HTR-8/SVneo (cell line): ENCODE results near the gene JMJD1C.

ENCODE experiments used
- DNase-seq: peaks from one replicate; pipeline ENCODE4 v3.0.0; 2011; ENCODE audit warnings: low spot score, mixed read lengths; ENCODE audit not compliant: insufficient read length
- FAIRE-seq: peaks from 2 replicates; lab custom pipeline; 2011; peaks lifted over from hg19 to GRCh38; lab: Jason Lieb, UNC

Gene JMJD1C

DNA sequence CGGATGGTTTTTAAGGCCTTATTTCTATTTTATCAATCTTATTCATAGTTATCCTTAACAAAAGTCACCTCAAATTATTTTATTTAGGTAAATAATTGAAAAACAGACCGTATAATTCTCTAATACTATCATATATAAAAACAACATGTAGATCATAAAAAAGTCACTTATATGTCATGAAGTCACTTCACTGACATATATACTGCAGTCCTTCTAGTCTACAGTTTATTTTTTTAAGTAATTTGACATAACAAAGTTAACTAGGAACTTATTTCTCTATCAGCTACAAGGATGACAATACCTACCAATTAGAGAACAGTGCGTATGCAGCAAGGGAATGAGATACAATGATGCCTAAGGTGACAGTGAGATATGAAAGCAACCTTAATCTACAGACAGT, 26.2 kb downstream of the JMJD1C start:
- DNase-seq = no peak
- FAIRE-seq = no peak

DNA sequence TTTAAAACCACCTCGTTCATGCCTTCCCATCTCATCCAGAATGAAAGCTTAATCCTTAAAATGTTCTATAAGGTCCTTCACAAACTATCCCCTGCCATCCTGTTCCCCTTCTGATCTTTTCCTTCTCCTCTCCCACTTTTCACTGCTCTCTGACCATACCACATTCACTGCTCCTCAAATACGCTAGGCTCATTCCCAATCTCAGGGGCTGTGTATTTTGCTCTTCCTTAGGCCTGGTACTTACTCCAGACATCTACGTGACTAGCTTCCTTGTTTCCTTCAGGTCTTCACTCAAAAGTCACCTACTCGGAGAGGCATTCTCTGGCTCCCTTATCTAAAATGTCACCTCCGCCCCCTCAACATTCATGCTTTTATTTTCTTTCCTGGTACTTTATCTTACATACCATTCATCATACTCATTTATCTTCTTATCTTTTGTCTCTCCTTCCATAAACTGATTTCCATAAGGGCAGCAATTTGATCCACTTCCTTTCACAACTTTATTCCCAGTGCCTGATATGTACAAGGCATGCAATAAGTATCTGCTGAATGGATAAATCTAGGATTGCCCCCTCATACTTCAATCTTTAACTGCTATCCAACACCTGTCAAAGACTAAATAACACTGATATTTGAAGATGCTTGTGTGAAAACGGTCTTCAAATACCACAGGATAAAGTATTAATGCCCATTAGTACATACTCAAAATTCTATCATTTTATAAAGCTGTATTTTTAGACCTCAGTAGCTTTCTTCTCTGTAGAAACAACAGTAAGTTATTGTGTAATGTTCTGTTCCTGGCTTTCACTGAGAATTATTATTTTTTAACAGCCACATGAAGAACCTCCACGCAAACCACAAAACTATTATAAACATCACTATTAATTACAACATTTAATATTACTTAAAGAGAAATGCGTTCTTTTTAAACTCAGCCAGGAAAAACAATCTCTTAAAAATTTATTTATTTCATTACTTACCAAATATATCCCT, 27.0 kb downstream of the JMJD1C start:
- DNase-seq = no peak

DNA sequence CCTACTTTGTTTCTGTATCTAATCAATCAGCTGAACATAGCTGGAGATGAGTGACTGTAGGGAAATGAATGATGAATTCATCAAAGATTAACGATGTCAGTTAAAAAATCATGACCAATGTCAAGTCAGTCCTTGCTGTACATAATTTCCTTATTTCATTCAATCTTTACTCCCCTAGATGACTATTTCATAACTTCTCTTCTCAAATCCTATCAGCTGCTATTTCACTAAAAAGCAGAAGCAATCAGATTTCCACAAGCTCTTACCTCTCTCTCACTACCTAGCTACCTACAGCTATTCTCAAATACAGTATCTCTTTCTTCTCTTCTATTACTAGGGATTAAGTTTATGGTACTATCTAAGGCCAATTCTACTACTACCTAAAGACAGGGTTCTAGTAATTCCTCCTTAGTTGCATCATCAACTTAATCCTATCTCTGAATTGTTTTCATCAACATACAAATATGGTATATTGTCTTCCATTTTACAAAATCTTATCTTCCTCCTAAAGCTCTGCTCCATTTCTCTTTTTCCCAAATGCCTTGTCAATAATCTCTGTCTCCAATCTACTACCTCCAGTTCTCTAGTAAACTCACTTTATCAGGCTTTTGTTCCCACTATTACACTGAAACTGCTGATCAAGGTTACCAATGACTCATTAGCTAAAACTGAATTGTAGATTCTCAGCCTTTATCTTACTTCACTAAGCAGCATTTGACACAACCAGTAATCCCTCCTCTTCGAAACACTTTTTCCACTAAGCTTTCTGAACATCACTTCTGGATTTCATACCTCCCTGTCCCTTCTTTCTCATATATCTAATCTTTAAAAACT, 28.4 kb downstream of the JMJD1C start:
- no peak for FAIRE-seq
- no peak for DNase-seq

More for the DNA sequence above, 27.0 kb downstream of the JMJD1C start:
- FAIRE-seq = peak; percentile 69

DNA sequence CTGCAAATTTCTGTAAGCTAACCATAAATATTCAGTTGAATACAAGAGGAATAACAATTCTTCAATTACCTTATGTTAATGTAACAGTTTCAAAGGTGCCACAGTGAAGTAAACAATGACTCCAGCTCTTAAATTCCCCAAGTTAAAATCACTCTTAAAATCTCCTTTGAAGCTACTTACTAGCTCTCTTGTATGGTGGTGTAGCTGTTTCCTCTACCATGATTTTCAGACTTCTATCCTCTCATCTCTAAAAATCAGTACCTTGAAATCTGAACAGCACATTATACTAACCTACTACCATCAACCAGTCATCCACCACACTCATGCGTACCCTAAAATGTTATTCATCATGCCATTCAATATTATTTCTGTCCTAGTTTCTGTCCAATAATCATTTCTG, 29.6 kb downstream of the JMJD1C start:
- no peak for FAIRE-seq
- no peak for DNase-seq

DNA sequence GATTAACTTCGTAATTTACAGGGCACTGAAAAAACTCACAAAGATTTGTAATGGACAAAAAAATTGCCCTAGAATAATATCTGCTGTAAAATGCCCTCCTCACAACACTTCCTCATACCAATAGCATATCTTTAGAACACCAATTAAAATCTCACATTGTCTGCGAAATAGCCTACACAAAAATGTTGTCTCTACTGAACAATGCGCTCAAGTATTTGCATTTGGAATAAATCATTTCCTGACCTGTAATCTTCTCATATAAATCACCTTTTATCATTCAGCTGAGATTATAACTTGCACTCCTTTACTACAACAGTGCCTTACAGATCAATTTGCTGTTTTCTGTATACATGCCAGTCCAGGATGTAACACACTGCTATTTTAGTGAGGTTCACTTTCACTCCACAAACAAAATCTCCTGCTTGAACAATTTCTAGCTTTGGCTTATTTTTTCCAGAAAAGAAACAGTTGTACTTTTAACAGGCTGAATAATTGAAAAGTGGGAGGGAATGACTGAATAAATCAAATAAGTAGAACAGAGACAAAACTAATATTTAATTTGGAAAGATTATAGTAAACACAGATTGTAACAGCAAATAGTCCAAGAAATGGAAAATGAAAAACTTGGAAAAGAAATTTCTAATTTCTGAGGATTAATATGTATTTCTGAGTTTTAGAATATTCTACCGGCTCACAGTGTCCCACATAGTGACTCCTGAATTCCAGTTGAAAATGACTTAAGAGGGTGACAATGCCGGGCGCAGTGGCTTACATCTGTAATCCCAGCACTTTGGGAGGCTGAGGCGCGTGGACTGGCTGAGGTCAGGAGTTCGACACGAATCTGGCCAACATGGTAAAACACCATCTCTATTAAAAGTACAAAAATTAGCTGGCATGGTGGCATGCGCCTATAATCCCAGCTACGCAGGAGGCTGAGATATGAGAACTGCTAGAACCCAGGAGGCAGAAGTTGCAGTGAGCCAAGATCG, 30.6 kb downstream of the JMJD1C start:
- FAIRE-seq = no peak
- DNase-seq = no peak

DNA sequence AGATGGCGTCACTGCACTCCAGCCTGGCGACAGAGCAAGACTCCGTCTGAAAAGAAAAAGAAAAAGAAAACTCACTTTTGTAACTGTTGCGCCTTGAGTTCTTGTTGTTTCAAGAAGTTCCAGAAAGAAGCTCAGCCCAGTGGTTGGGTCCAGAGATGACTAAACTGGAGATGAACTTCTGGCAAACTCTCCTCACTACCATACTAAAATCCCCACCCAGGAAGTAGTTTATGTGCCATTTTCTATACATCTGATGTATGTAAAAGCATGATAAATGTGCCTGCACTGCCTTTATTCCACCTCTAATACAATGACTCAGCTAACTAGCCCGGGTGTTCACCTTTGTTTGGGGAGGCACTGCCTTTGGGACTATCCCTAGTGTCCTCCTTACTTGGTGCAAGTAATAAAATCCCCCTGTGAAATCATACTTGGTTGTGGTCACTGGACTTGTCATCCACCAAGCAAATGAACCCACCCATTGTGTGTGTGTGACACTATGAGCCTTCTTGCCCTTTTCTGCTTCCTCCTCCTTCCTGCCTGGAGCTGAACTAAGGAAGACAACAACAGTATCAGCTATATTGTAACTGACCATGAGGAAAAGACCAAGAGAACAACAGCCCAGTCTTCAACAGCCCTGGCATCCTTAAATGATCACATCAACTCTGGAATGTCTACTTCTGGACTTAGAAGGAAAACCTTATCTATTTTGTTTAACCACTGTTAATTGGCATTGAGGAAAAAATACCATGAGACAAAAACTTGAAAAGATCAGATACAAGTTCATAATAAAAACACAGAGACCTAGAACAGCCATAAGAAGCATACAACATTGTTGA, 33.6 kb downstream of the JMJD1C start:
- DNase-seq = no peak
- no peak for FAIRE-seq

DNA sequence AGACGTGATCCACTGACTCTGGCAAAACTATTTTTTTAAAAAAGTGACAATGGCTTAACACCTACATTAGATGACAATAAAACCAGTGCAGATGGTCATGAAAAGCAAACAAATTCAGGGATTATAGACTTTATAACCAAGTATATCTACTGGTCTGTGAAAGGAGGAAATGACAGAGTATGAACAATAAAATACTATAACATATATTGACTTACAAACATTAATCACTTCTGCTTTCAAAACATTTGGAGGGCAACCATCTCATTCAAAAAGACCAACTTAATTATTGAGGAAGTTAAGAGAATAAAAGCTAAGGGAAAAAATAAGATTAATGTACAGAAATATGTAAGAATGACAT, 34.8 kb downstream of the JMJD1C start:
- no peak for DNase-seq
- no peak for FAIRE-seq

GRCh38 chr10:63430091-63430998, 35.4 kb downstream of the JMJD1C start:
- FAIRE-seq (no peak), DNase-seq (peak; percentile 45)

DNA sequence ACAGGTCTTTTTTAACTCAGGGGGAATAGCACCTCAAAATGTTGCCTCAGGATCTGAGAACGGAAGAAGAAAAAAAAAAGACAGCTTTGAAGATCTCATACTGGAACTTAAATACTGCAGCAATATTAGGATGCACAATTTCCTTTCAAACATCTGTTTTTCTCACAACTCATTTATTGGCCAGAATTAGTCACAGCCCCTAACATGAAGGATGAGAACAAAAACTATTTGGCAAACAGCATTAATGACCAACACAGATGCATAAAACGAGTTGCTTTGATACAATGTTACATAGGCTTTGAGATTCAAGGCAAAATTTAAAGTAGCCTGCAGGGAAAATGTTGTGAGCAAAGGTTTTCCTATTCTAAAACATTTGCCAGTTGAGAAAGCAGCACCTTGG, 36.5 kb downstream of the JMJD1C start:
- FAIRE-seq (no peak), DNase-seq (no peak)

GRCh38 chr10:63427013-63427412, 38.8 kb downstream of the JMJD1C start:
- no peak for FAIRE-seq
- no peak for DNase-seq

DNA sequence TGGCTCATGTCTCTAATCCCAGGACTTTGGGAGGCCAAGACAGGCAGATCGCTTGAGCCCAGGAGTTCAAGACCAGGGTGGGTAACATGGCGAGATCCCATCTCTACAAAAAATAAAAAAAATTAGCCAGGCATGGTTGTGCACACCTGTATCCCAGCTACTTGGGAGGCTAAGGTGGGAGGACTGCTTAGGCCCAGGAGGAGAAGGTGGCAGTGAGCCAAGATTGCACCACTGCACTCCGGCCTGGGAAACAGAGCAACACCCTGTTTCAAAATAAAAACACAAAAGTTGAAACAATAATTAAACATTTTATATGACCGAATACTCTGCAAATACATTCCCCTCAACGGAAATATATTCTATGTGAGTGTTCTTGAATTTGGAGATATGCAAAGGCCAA, 40.3 kb downstream of the JMJD1C start:
- no peak for DNase-seq
- FAIRE-seq = no peak

DNA sequence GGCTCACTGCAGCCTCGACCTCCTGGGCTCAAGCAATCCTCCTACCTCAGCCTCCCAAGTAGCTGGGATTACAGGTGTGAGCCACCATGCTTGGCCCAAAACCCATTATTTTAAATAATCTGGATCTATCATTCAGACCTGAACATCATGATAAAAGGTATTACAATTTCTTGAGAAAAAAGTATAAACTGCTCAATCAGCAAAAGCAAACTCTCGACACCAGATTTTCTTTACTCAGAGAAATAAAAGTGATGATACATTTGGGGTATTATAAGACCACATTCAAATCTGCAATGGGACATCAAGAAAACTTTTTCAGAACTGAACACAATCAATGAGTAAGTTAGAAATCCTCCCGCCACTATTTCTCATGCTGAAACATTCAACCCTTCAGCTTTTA, 41.2 kb downstream of the JMJD1C start:
- no peak for DNase-seq
- FAIRE-seq = no peak

DNA sequence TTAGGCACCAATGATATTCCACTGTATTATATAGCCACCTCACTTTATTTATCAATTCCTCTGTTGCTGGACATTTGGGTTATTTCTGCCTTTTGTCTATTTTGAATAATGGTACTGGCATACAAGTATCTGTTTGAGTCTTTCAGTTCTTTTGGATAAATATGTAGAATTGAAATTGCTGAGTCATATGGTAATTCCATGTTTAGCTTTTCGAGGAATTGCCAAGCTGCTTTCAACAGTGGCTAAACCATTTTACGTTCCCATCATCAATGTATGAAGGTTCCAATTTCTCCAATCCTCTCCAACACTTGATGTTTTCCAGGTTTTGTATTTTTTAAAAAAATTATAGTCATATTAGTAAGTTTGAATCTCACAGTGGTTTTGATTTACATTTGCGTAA, 42.3 kb downstream of the JMJD1C start:
- no peak for DNase-seq
- no peak for FAIRE-seq

- DNase-seq (no peak), FAIRE-seq (no peak)
Measured at GRCh38 chr10:63421591-63421990, 44.2 kb downstream of the JMJD1C start.

DNA sequence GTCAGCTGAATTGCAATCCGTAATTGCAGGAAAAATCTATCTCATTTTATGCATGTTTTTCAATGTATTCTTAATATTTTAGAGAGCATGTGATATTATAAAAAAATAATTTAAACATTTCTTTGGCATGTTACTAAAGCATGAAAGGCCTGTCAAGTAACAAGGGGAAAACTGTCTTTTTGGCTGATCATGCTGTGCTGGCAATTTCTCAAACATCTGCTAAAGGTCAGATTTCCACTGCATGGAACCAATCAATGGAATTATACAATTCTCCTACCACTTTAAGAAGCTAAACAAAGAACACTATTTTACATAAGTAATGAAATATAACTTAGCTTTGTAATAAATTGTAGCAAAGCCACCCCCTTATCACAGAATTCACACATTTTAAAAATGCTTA, 49.4 kb downstream of the JMJD1C start:
- no peak for DNase-seq
- FAIRE-seq = no peak

DNA sequence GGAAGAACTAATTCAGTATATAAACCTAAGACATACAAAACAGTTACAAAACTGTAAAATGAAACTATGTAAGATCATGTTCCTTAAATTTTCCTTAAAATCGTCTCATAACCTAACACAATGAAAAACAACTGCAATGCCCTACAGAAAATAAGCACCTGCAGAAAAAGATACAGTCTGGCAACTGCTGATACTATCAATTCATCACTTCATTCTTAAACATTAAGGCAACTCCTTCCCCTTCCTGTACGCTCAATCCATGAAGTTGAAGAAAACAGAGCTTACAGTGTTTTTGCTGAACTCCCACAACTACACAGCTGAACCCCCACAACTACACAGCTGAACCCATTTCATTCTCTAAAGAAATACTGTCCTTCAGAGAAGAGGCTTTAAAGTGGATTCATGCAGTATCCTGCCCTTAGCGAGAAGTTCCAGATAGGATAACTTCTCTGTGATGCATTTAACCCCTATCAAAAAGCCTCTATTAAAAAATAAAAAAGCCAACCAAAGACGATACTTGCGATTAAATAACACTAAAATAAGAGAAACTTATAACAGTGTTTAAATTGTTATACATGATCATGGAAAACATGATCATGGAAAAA, 50.0 kb downstream of the JMJD1C start:
- DNase-seq (no peak), FAIRE-seq (no peak)

GRCh38 chr10:63414481-63415260, 51.1 kb downstream of the JMJD1C start:
- FAIRE-seq = no peak
- no peak for DNase-seq
